HG03520 (cell line): ENCODE data around the gene CARD6.
"Not testable (repeated sequence)": the region's sequence is repeated elsewhere in the genome, so short reads cannot be mapped to it uniquely, and the experiment has no call there.

ENCODE experiments used
- ATAC-seq: cut with Tn5 transposase; IDR thresholded peaks from one replicate; pipeline ENCODE4 v1.9.1; 2021; ENCODE audit warnings: mild to moderate bottlenecking, moderate library complexity; ENCODE audit not compliant: unreplicated experiment

Gene CARD6

GRCh38 chr5:40841068-40841805 lies at the start of gene CARD6:
Gene CARD6 (plus strand): TSS chr5:40841367. CDS start chr5:40841383, 16 bp downstream.
- ATAC-seq = peak; percentile 54

- no peak for ATAC-seq
These were observed 49.4 kb upstream of the CARD6 start for GRCh38 chr5:40791715-40792139.

- ATAC-seq = not testable (repeated sequence)
These were observed 48.5 kb upstream of the CARD6 start for GRCh38 chr5:40792691-40793090.

GRCh38 chr5:40794340-40794739 lies 46.8 kb upstream of the CARD6 start:
- ATAC-seq = not testable (repeated sequence)

GRCh38 chr5:40794877-40795276 lies 46.3 kb upstream of the CARD6 start:
- not testable (repeated sequence) for ATAC-seq

- ATAC-seq = no peak
These were observed 44.7 kb upstream of the CARD6 start for GRCh38 chr5:40796487-40796889.

- peak; percentile 29 for ATAC-seq
These were observed 43.7 kb upstream of the CARD6 start for GRCh38 chr5:40797273-40798011.

GRCh38 chr5:40798012-40798800 lies 43.0 kb upstream of the CARD6 start, which contains the start of gene PRKAA1:
Gene PRKAA1 (minus strand): TSS chr5:40798374. CDS start chr5:40798189, 185 bp downstream.
- ATAC-seq = peak; percentile 96

GRCh38 chr5:40798801-40799210 lies 42.4 kb upstream of the CARD6 start:
- peak; percentile 1 for ATAC-seq

- no peak for ATAC-seq
These were observed 41.9 kb upstream of the CARD6 start for GRCh38 chr5:40799258-40799657.

- no peak for ATAC-seq
These were observed 39.2 kb upstream of the CARD6 start for GRCh38 chr5:40801771-40802562.

GRCh38 chr5:40812125-40812524 lies 29.0 kb upstream of the CARD6 start:
- no peak for ATAC-seq

- ATAC-seq = no peak
These were observed 27.4 kb upstream of the CARD6 start for GRCh38 chr5:40813698-40814281.

- ATAC-seq = no peak
These were observed 17.7 kb upstream of the CARD6 start for GRCh38 chr5:40823459-40823858.

- ATAC-seq = not testable (repeated sequence)
These were observed 15.6 kb upstream of the CARD6 start for GRCh38 chr5:40825461-40826043.

GRCh38 chr5:40826489-40827187 lies 14.5 kb upstream of the CARD6 start:
- ATAC-seq = no peak

GRCh38 chr5:40827188-40827977 lies 13.8 kb upstream of the CARD6 start:
- no peak for ATAC-seq

GRCh38 chr5:40828021-40828631 lies 13.0 kb upstream of the CARD6 start:
- ATAC-seq = no peak
